KMS-11 (cell line): Measurements from ENCODE around the gene TMEM150C.

Experiments
- H2AFZ ChIP-seq: fragments of 200-600 bp; sonication (generic); 2 replicates; pipeline ENCODE4 v1.6.1; 2016; ENCODE audit warnings: antibody characterized with exemption, mixed run types, low read depth
- H3K27ac ChIP-seq: fragments of 200-600 bp; sonication (generic); 2 replicates; pipeline ENCODE4 v1.6.1; 2016; ENCODE audit warnings: mild to moderate bottlenecking, mixed run types
- H3K27me3 ChIP-seq: fragments of 200-600 bp; sonication (generic); 2 replicates; pipeline ENCODE4 v1.6.1; 2017; ENCODE audit warnings: mild to moderate bottlenecking, low read depth, mixed run types, moderate library complexity; ENCODE audit not compliant: insufficient read depth
- H3K36me3 ChIP-seq: fragments of 200-600 bp; sonication (generic); 2 replicates; pipeline ENCODE4 v1.6.1; 2017; ENCODE audit warnings: mild to moderate bottlenecking, mixed run types; ENCODE audit not compliant: insufficient read depth
- H3K4me1 ChIP-seq: fragments of 200-600 bp; sonication (generic); 2 replicates; pipeline ENCODE4 v1.6.1; 2016; ENCODE audit warnings: mild to moderate bottlenecking, low read depth, mixed run types; ENCODE audit not compliant: poor library complexity, severe bottlenecking
- H3K4me2 ChIP-seq: fragments of 200-600 bp; sonication (generic); 2 replicates; pipeline ENCODE4 v1.7.0; 2016; ENCODE audit warnings: mild to moderate bottlenecking, mixed run types
- H3K4me3 ChIP-seq: fragments of 200-600 bp; sonication (generic); IDR thresholded peaks from 2 replicates; pipeline ENCODE4 v1.6.1; 2017; ENCODE audit warnings: low read depth, low read length, mixed read lengths; ENCODE audit not compliant: insufficient read depth
- H3K79me2 ChIP-seq: fragments of 200-600 bp; sonication (generic); 2 replicates; pipeline ENCODE4 v1.6.1; 2016; ENCODE audit warnings: low read depth, mixed run types; ENCODE audit not compliant: insufficient read depth
- H3K9ac ChIP-seq: fragments of 200-600 bp; sonication (generic); 2 replicates; pipeline ENCODE4 v1.6.1; 2016; ENCODE audit warnings: mild to moderate bottlenecking, mixed run types
- H4K20me1 ChIP-seq: fragments of 200-600 bp; sonication (generic); 2 replicates; pipeline ENCODE4 v1.6.1; 2016; ENCODE audit warnings: mild to moderate bottlenecking, mixed run types; ENCODE audit not compliant: insufficient read depth
- CTCF ChIP-seq: fragments of 200-600 bp; sonication (generic); conservative IDR thresholded peaks from 2 replicates; pipeline ENCODE4 v1.6.1; 2017; ENCODE audit warnings: low read depth, mild to moderate bottlenecking, antibody characterized with exemption, low read length, moderate library complexity, mixed read lengths

The TMEM150C gene

GRCh38 chr4:82501154-82501442 is 60.7 kb downstream of the TMEM150C start:
- Histone ChIP-seq H3K4me3 (no peak overlapping the region), H3K4me2 (no peak overlapping the region), H3K79me2 (no peaks in the 10 kb centered on the region), H3K27ac (no peak overlapping the region), H3K4me1 (no peaks in the 10 kb centered on the region), H2AFZ (no peak overlapping the region), H3K9ac (no peak overlapping the region), H4K20me1 (no peaks in the 10 kb centered on the region), H3K27me3 (no peaks in the 10 kb centered on the region), H3K36me3 (no peaks in the 10 kb centered on the region)
- TF ChIP-seq CTCF: no peak

GRCh38 chr4:82500435-82501153 is 61.2 kb downstream of the TMEM150C start:
- H4K20me1 ChIP-seq: no peaks in the 10 kb centered on the region
- TF ChIP-seq CTCF: no peak
- no peaks in the 10 kb centered on the region for H3K27me3 ChIP-seq
- H3K27ac ChIP-seq: no peak overlapping the region
- H3K79me2 ChIP-seq: no peaks in the 10 kb centered on the region
- no peak overlapping the region for H3K9ac ChIP-seq
- no peaks in the 10 kb centered on the region for H3K36me3 ChIP-seq
- no peak overlapping the region for H3K4me2 ChIP-seq
- no peak overlapping the region for H2AFZ ChIP-seq
- no peak overlapping the region for H3K4me3 ChIP-seq
- H3K4me1 ChIP-seq: no peaks in the 10 kb centered on the region

GRCh38 chr4:82499738-82500434 is 61.9 kb downstream of the TMEM150C start:
- H3K36me3 ChIP-seq: no peaks in the 10 kb centered on the region
- H3K4me2 ChIP-seq: no peak overlapping the region
- H3K27ac ChIP-seq: no peak overlapping the region
- no peaks in the 10 kb centered on the region for H3K27me3 ChIP-seq
- TF ChIP-seq CTCF: no peak
- H3K4me3 ChIP-seq: no peak overlapping the region
- H3K79me2 ChIP-seq: no peaks in the 10 kb centered on the region
- no peaks in the 10 kb centered on the region for H4K20me1 ChIP-seq
- no peak overlapping the region for H2AFZ ChIP-seq
- H3K4me1 ChIP-seq: no peaks in the 10 kb centered on the region
- no peak overlapping the region for H3K9ac ChIP-seq

- H3K4me2 ChIP-seq: no peak overlapping the region
- no peak overlapping the region for H2AFZ ChIP-seq
- no peaks in the 10 kb centered on the region for H3K79me2 ChIP-seq
- no peaks in the 10 kb centered on the region for H3K27me3 ChIP-seq
- no peak overlapping the region for H3K4me3 ChIP-seq
- H3K36me3 ChIP-seq: no peaks in the 10 kb centered on the region
- H3K9ac ChIP-seq: no peak overlapping the region
- no peaks in the 10 kb centered on the region for H3K4me1 ChIP-seq
- no peak overlapping the region for H3K27ac ChIP-seq
- H4K20me1 ChIP-seq: no peaks in the 10 kb centered on the region
- TF ChIP-seq CTCF: no peak
Measured at GRCh38 chr4:82496349-82496748, 65.4 kb downstream of the TMEM150C start.
